K562 (cell line): ENCODE results near the gene RANBP6. TPM values are rescaled to one million over a fixed set of nuclear protein-coding genes. Genes with fewer than 3 reads are reported as not detected.

ENCODE experiments used
- ATAC-seq: fragments of 200-7000 bp; cut with Tn5 transposase; 3 replicates; pipeline ENCODE4 v1.9.1; 2020; ENCODE audit warnings: moderate library complexity
- BruUV-seq: library from RNA; stranded (reverse); fragments of 400-500 nt; replicated peaks from 2 replicates; lab custom pipeline; 2021; lab: Mats Ljungman, UMichigan
- CTCF ChIA-PET: fragments of 300-600 bp; formaldehyde crosslinking; extraction: SDS; loops from one replicate; lab custom pipeline; 2021; ENCODE audit warnings: low intra/inter-chr PET ratio; lab: Yijun Ruan, JAX
- POLR2A ChIA-PET: fragments of 300-600, 350-650 bp; sonication (Branson Sonifier 250); formaldehyde crosslinking; extraction: SDS; loops from one replicate; lab custom pipeline; 2021; ENCODE audit warnings: antibody characterized with exemption, inconsistent platforms; lab: Yijun Ruan, JAX
- DNase-seq, 4 experiments: peaks; one replicate each; pipeline versions ENCODE4 v3.0.0 to v3.0.0-alpha.2; 2011 to 2018; ENCODE audit warnings: low spot score in 3 of 4, mixed read lengths in 3 of 4; ENCODE audit errors: extremely low read depth in 1 of 4
- FAIRE-seq: peaks from 2 replicates; lab custom pipeline; 2011; peaks lifted over from hg19 to GRCh38; lab: Jason Lieb, UNC
- H2AFZ ChIP-seq: 2 replicates; pipeline ENCODE4 v1.6.0; 2011; ENCODE audit warnings: low read depth, low read length, control low read depth, inconsistent platforms
- H3K27ac ChIP-seq: fragments of 200-600 bp; 3 replicates; pipeline ENCODE4 v1.8.0; 2011; ENCODE audit warnings: low read depth, mild to moderate bottlenecking, control low read depth, inconsistent platforms, low read length, moderate library complexity, mixed read lengths; ENCODE audit errors: extremely low read depth
- H3K27me3 ChIP-seq, 2 experiments: fragments of 300-600 bp in 1 of 2; 2 replicates in 1 of 2; 3 replicates in 1 of 2; pipeline versions ENCODE4 v1.6.0 to v1.8.0; 2011; ENCODE audit warnings: inconsistent platforms in 2 of 2, low read length in 2 of 2, mild to moderate bottlenecking in 1 of 2, mixed read lengths in 1 of 2, moderate library complexity in 1 of 2; ENCODE audit not compliant: control insufficient read depth in 2 of 2, insufficient read depth in 2 of 2
- H3K36me3 ChIP-seq: fragments of 300-600 bp; 3 replicates; pipeline ENCODE4 v1.8.0; 2011; ENCODE audit warnings: mild to moderate bottlenecking, low read length, inconsistent platforms; ENCODE audit not compliant: control insufficient read depth, insufficient read depth
- H3K4me1 ChIP-seq, 2 experiments: fragments of 200-600 bp in 1 of 2; replicated peaks in 1 of 2; 2 replicates in 1 of 2; 3 replicates in 1 of 2; pipeline versions ENCODE4 v1.5.1 to v1.8.0; 2011; ENCODE audit warnings: inconsistent platforms in 2 of 2, low read length in 2 of 2, mild to moderate bottlenecking in 1 of 2, mixed read lengths in 1 of 2, moderate library complexity in 1 of 2; ENCODE audit not compliant: control insufficient read depth in 2 of 2, insufficient read depth in 2 of 2
- H3K4me2 ChIP-seq: 2 replicates; pipeline ENCODE4 v1.6.1; 2011; ENCODE audit warnings: low read length, control low read depth, inconsistent platforms, mixed read lengths; ENCODE audit not compliant: insufficient read depth
- H3K4me3 ChIP-seq: fragments of 200-600 bp; sonication (generic), shearing (Covaris generic); 2 replicates; pipeline ENCODE4 v1.5.1; 2016; ENCODE audit warnings: control low read depth, inconsistent platforms
- H3K79me2 ChIP-seq: fragments of 200-600 bp; 3 replicates; pipeline ENCODE4 v1.8.0; 2011; ENCODE audit warnings: low read length, inconsistent platforms; ENCODE audit not compliant: control insufficient read depth, insufficient read depth
- H3K9ac ChIP-seq, 2 experiments: 2 replicates each; pipeline versions ENCODE4 v1.6.0 to v1.6.1; 2011; ENCODE audit warnings: low read depth in 2 of 2, low read length in 2 of 2, control low read depth in 1 of 2, inconsistent platforms in 1 of 2, mild to moderate bottlenecking in 1 of 2, mixed read lengths in 1 of 2; ENCODE audit not compliant: insufficient read depth in 1 of 2
- H3K9me1 ChIP-seq: one replicate; pipeline ENCODE4 v1.6.0; 2011; ENCODE audit warnings: inconsistent platforms, mild to moderate bottlenecking, low read length, moderate library complexity; ENCODE audit not compliant: control insufficient read depth, insufficient read depth
- H3K9me3 ChIP-seq: replicated peaks from 2 replicates; pipeline ENCODE4 v1.5.1; 2011; ENCODE audit warnings: low read depth, low read length, inconsistent platforms; ENCODE audit not compliant: control insufficient read depth, insufficient read depth
- H4K20me1 ChIP-seq: replicated peaks from 2 replicates; pipeline ENCODE4 v1.6.1; 2011; ENCODE audit warnings: low read length, inconsistent platforms, mixed read lengths; ENCODE audit not compliant: control insufficient read depth, insufficient read depth
- BCOR ChIP-seq: fragments of 450-650 bp; IDR thresholded peaks from 2 replicates; pipeline ENCODE4 v1.6.1; 2016
- BDP1 ChIP-seq: IDR thresholded peaks from 3 replicates; pipeline ENCODE4 v1.6.1; 2011; ENCODE audit not compliant: insufficient read length, insufficient read depth
- EHMT2 ChIP-seq: fragments of 450-650 bp; IDR thresholded peaks from 2 replicates; pipeline ENCODE4 v1.6.1; 2018; ENCODE audit warnings: antibody characterized with exemption
- RBM34 ChIP-seq: fragments of 200-400 bp; formaldehyde crosslinking; IDR thresholded peaks from 2 replicates; pipeline ENCODE4 v1.6.1; 2018; ENCODE audit warnings: low read length, borderline replicate concordance; ENCODE audit not compliant: insufficient read depth
- SPI1 ChIP-seq: IDR thresholded peaks from 2 replicates; pipeline ENCODE4 v1.6.1; 2011; ENCODE audit warnings: low read depth, low read length, control low read depth, borderline replicate concordance
- SRSF9 ChIP-seq: fragments of 200-400 bp; formaldehyde crosslinking; IDR thresholded peaks from 2 replicates; pipeline ENCODE4 v1.6.1; 2017; ENCODE audit warnings: low read depth, low read length, borderline replicate concordance
- WGBS: fragments of 100-300 bp; shearing (Covaris generic); methylation state at CpG from one replicate; pipeline ENCODE4 v1.1.6; 2016; ENCODE audit warnings: low coverage, mixed read lengths; ENCODE audit not compliant: insufficient coverage; ENCODE audit errors: missing lambda C conversion rate; 5-methylcytosine and 5-hydroxymethylcytosine counted together
- in situ Hi-C: fragments of 300-500 bp; cut with MboI; formaldehyde crosslinking; loops from 4 replicates; pipeline ENCODE4 v1.15.0; 2018; ENCODE audit warnings: inconsistent platforms, mixed read lengths
- intact Hi-C: fragments of 100-400 bp; cut with micrococcal nuclease; formaldehyde crosslinking; loops from 2 replicates; pipeline ENCODE4 v1.14.2; 2022
- polyA plus RNA-seq, 8 experiments: library from polyadenylated mRNA; depleted of rRNA in 4 of 8; stranded (reverse) in 5 of 8; unstranded in 3 of 8; fragments of >200 nt; fragmentation: Nextera tagmentation in 2 of 8; fragmentation: Illumina TruSeq in 1 of 8; extraction: Ambion mirVana in 2 of 8; extraction: Trizol in 1 of 8; gene quantifications; 2 replicates each; pipeline versions ENCODE4 v1.2.1 to v1.2.3, GENCODE V29; 2011 to 2014; ENCODE audit warnings: inconsistent platforms in 1 of 8, missing spikeins in 1 of 8
- total RNA-seq, 7 experiments: library from RNA; depleted of rRNA in 6 of 7; stranded (reverse); fragments of >200 nt in 6 of 7; fragmentation: Illumina TruSeq in 2 of 7; extraction: Trizol in 2 of 7; gene quantifications; 2 replicates each; pipeline versions ENCODE4 v1.2.1 to v1.2.3, GENCODE V29; 2011 to 2021; ENCODE audit warnings: low replicate concordance in 1 of 7
- TF ChIP-seq, protein P1 (sequence below), 3 experiments: IDR thresholded peaks in 2 of 3; conservative IDR thresholded peaks in 1 of 3; 2 replicates each; pipeline ENCODE4 v1.5.1; 2011 to 2012; ENCODE audit warnings: low read length in 3 of 3, mild to moderate bottlenecking in 3 of 3, control low read depth in 2 of 3, improper control_type of control experiment in 1 of 3, inconsistent platforms in 1 of 3, low read depth in 1 of 3, mixed read lengths in 1 of 3, moderate library complexity in 1 of 3; ENCODE audit not compliant: insufficient read depth in 2 of 3
- TF ChIP-seq, protein P2 (sequence below): fragments of 450-650 bp; formaldehyde crosslinking; IDR thresholded peaks from 2 replicates; pipeline ENCODE4 v1.4.0; 2022; ENCODE audit warnings: missing genetic modification characterization
- TF ChIP-seq, protein P3 (sequence below): sonication (generic); formaldehyde crosslinking; IDR thresholded peaks from 2 replicates; pipeline ENCODE4 v1.8.0; 2022; ENCODE audit warnings: mild to moderate bottlenecking, missing genetic modification reagents
- TF ChIP-seq, protein P4 (sequence below): fragments of 450-650 bp; IDR thresholded peaks from 2 replicates; pipeline ENCODE4 v1.6.1; 2018; ENCODE audit not compliant: partially characterized antibody

The RANBP6 gene
- total and polyA plus RNA-seq, 9 of the 15 experiments (the other 6 are each of a cell fraction or from before 2014, with no cell fraction given): 10.4 to 19.9 (median 11.5) TPM

DNA sequence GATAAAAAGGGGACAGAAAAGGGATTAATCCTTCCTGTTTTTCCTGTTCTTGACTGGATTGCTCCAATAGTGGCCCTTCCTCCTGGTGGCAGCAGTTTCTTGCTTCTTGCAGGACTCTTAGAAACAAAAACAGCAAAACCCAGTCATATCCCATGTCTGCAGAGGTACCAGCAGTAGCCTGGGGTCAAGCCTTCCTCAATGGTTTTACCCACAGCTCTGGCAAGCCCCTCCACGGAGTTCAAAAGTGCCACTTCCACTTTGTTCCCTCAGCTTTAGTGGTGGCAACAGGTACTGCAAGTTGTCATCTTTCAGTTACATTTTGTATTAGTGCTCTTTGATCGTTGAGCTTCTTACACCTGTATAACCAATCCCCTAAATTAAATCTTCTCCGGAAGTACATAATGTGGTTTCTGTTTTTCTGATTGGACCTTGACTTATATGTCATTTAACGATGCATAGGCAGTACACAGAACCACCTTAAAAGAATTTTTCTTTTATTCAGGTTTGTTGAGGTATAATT, 8.7 kb upstream of the RANBP6 start:
- FAIRE-seq (peak; percentile 55), ATAC-seq (peak; percentile 83), DNase-seq (peak; percentile 14 to 35 (median 22))
- BruUV-seq: no TSS peak
- intact Hi-C loops: no loop called here
- no peaks in the 10 kb centered on the region for H4K20me1 ChIP-seq
- TF ChIP-seq, protein P1, sequence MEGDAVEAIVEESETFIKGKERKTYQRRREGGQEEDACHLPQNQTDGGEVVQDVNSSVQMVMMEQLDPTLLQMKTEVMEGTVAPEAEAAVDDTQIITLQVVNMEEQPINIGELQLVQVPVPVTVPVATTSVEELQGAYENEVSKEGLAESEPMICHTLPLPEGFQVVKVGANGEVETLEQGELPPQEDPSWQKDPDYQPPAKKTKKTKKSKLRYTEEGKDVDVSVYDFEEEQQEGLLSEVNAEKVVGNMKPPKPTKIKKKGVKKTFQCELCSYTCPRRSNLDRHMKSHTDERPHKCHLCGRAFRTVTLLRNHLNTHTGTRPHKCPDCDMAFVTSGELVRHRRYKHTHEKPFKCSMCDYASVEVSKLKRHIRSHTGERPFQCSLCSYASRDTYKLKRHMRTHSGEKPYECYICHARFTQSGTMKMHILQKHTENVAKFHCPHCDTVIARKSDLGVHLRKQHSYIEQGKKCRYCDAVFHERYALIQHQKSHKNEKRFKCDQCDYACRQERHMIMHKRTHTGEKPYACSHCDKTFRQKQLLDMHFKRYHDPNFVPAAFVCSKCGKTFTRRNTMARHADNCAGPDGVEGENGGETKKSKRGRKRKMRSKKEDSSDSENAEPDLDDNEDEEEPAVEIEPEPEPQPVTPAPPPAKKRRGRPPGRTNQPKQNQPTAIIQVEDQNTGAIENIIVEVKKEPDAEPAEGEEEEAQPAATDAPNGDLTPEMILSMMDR (IDR thresholded peaks at IDR 0.05 in 2 of 3, conservative IDR thresholded peaks at IDR 0.05 in 1 of 3; ENCODE audit: insufficient read depth in 2 of 3, low read depth in 1 of 3, low read length in 3 of 3): peak in 2 of 3 experiments; percentile 46 to 57; a peak in 4 of 6 replicates
- no peak for TF ChIP-seq BDP1
- TF ChIP-seq EHMT2: no peak
- TF ChIP-seq, protein P2, sequence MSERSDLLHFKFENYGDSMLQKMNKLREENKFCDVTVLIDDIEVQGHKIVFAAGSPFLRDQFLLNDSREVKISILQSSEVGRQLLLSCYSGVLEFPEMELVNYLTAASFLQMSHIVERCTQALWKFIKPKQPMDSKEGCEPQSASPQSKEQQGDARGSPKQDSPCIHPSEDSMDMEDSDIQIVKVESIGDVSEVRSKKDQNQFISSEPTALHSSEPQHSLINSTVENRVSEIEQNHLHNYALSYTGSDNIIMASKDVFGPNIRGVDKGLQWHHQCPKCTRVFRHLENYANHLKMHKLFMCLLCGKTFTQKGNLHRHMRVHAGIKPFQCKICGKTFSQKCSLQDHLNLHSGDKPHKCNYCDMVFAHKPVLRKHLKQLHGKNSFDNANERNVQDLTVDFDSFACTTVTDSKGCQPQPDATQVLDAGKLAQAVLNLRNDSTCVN (CRISPR knock-in tag): no peak
- TF ChIP-seq, protein P3, sequence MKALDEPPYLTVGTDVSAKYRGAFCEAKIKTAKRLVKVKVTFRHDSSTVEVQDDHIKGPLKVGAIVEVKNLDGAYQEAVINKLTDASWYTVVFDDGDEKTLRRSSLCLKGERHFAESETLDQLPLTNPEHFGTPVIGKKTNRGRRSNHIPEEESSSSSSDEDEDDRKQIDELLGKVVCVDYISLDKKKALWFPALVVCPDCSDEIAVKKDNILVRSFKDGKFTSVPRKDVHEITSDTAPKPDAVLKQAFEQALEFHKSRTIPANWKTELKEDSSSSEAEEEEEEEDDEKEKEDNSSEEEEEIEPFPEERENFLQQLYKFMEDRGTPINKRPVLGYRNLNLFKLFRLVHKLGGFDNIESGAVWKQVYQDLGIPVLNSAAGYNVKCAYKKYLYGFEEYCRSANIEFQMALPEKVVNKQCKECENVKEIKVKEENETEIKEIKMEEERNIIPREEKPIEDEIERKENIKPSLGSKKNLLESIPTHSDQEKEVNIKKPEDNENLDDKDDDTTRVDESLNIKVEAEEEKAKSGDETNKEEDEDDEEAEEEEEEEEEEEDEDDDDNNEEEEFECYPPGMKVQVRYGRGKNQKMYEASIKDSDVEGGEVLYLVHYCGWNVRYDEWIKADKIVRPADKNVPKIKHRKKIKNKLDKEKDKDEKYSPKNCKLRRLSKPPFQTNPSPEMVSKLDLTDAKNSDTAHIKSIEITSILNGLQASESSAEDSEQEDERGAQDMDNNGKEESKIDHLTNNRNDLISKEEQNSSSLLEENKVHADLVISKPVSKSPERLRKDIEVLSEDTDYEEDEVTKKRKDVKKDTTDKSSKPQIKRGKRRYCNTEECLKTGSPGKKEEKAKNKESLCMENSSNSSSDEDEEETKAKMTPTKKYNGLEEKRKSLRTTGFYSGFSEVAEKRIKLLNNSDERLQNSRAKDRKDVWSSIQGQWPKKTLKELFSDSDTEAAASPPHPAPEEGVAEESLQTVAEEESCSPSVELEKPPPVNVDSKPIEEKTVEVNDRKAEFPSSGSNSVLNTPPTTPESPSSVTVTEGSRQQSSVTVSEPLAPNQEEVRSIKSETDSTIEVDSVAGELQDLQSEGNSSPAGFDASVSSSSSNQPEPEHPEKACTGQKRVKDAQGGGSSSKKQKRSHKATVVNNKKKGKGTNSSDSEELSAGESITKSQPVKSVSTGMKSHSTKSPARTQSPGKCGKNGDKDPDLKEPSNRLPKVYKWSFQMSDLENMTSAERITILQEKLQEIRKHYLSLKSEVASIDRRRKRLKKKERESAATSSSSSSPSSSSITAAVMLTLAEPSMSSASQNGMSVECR (CRISPR knock-in tag): no peak
- no peak for TF ChIP-seq RBM34
- TF ChIP-seq, protein P4, sequence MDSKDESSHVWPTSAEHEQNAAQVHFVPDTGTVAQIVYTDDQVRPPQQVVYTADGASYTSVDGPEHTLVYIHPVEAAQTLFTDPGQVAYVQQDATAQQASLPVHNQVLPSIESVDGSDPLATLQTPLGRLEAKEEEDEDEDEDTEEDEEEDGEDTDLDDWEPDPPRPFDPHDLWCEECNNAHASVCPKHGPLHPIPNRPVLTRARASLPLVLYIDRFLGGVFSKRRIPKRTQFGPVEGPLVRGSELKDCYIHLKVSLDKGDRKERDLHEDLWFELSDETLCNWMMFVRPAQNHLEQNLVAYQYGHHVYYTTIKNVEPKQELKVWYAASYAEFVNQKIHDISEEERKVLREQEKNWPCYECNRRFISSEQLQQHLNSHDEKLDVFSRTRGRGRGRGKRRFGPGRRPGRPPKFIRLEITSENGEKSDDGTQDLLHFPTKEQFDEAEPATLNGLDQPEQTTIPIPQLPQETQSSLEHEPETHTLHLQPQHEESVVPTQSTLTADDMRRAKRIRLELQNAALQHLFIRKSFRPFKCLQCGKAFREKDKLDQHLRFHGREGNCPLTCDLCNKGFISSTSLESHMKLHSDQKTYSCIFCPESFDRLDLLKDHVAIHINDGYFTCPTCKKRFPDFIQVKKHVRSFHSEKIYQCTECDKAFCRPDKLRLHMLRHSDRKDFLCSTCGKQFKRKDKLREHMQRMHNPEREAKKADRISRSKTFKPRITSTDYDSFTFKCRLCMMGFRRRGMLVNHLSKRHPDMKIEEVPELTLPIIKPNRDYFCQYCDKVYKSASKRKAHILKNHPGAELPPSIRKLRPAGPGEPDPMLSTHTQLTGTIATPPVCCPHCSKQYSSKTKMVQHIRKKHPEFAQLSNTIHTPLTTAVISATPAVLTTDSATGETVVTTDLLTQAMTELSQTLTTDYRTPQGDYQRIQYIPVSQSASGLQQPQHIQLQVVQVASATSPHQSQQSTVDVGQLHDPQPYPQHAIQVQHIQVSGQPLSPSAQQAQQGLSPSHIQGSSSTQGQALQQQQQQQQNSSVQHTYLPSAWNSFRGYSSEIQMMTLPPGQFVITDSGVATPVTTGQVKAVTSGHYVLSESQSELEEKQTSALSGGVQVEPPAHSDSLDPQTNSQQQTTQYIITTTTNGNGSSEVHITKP: peak; percentile 59
- TF ChIP-seq SRSF9: no peak
- peak; percentile 42; the same call in 1 of the 2 replicates for TF ChIP-seq SPI1
- TF ChIP-seq BCOR: no peak
- H3K36me3 ChIP-seq: no peaks in the 10 kb centered on the region
- no peak overlapping the region for H3K4me3 ChIP-seq
- no peaks in the 10 kb centered on the region for H3K27me3 ChIP-seq
- no peaks in the 10 kb centered on the region for H3K9me3 ChIP-seq
- CTCF ChIA-PET: no interaction called here
- peak overlapping the region; percentile 60 for H3K4me2 ChIP-seq
- WGBS: 3% methylated on average over 4 of the region's 4 CpGs
- H3K9ac ChIP-seq: no peak overlapping the region
- in situ Hi-C loops: no loop called here
- peak overlapping the region; percentile 81 for H2AFZ ChIP-seq
- H3K79me2 ChIP-seq: no peaks in the 10 kb centered on the region
- H3K9me1 ChIP-seq: no peaks in the 10 kb centered on the region
- H3K27ac ChIP-seq: no peak overlapping the region
- no peaks in the 10 kb centered on the region for H3K4me1 ChIP-seq
- POLR2A ChIA-PET: interaction anchor here (0.8 to 1.4 kb wide), 2 partner anchors 9 to 16 kb away, joined by 3 to 4 read pairs; partner anchors contain the start of gene RANBP6
